ENCODE measurements around the gene CLSTN2.

CLSTN2 gene

GRCh38 chr3:140100479-140100878 lies 165.5 kb downstream of the CLSTN2 start:
- no peak for DNase-seq

DNA sequence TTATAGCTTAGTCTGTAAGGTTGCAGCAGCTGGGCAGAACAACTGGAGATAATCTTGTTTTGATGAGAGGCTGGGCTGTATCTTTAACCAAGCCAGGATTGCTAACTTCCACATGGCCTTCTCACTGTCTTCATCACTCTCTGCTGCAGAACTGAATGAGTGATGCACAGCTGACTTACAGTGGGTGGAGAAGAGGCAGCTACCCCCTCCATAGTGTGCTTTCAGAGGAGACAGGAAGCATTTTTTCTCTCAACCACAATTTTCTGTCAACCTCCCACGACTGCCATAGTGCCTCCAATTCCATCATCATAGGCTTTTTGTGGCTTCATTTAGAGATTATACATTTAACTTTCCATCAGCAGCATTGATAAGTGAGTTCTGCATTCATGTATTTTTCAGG lies 168.2 kb downstream of the CLSTN2 start:
- DNase-seq, result no peak

- no peak for DNase-seq
Measured at GRCh38 chr3:140103986-140104645, 169.1 kb downstream of the CLSTN2 start.

DNA sequence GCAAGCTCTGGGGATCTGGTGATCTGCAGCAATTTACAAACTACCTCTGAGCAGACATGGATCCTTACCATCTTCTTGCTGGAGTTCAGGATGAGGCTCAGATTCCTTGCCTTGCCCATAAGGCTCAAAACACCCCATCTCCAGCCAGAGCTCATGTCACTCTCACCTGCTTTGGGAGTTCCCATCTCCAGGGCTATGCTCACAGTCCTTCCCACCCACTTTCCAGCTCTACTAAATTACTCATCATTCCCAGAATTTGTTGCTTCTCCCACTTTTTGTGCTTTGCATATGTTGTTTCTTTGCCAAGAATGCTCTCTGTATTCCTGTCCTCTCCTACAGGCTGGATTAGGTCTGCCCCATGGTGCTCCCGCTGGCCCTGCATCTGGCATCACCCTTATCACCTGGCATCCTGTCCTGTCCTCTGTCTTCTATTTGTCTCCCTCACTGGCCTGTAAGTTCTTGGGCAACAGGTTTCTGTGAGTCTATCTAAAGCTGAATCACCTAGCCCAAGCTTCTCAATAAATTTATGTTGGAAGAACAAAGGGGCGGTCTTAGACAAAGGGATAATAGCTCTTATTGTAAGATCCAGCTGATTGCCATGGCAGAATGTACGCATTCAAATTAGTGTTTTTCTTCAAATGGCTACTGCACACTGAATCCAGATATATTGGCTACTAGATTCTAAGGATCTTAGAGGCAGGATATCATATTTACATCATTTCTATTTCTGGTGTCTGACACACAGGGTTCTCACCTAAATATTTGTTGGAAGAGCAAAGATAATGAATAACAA lies 179.2 kb downstream of the CLSTN2 start:
- no peak for DNase-seq

GRCh38 chr3:140114789-140115080 lies 179.8 kb downstream of the CLSTN2 start:
- DNase-seq, result no peak

DNA sequence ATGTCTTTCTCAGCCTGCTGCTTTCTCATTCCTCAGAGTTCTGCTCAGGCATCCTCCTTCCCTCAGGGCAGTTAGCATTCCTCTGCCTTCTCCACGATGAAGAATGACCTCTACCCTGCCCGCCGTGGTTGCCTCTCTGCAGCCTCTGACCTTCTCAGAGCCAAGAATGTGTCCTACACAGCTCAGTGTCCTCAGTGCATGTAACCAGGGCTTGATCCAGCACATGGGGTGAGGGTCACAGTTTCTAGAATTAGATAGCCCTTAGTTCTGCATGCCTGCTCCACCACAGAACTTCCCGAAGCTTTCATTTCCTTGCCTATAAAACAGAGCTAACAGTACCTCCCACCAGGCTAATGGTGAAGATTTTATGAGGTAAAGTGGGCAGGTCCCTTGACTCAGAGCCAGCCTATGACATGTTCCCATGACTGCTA lies 182.1 kb downstream of the CLSTN2 start:
- DNase-seq, result peak; percentile 3

DNA sequence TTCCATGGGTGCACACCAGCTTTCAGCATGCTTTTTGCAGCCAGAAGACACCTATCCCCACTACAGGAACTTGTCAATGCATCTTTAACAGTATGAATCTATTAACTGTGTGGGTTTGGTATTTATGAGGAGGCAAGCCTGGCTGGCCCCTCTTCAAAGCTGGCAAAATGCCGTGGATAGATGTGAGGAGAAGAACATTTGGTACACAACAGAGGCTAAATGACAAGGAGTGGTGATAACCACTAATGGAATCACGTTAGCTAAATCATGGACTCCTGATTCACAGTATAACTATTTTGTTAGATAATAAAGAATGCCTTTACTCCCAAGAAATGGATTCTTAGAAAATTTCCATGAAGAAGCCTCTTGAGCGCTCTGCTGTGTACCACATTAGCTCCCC lies 187.2 kb downstream of the CLSTN2 start:
- no peak for DNase-seq

DNA sequence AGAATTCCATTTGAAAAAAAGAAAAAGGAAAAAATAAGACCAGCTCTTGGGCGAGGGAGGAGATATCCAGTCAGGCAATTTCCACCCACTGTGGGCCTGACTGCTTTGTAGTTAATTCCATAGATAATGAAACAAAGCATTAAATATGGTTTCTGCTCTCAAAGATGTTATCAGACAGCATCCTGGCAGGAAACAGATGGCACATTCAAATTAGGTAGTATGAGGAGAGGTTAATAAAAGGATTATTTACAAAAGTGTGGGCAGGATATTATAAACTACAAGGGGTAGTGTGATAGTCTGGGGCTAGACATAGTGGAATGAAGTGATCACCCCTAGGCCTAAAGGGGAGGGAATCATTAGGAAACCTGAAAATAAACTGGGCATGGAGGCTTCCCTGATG lies 193.2 kb downstream of the CLSTN2 start:
- DNase-seq, result no peak

- DNase-seq, result peak; percentile 4
Measured at GRCh38 chr3:140128631-140129030, 193.6 kb downstream of the CLSTN2 start.

DNA sequence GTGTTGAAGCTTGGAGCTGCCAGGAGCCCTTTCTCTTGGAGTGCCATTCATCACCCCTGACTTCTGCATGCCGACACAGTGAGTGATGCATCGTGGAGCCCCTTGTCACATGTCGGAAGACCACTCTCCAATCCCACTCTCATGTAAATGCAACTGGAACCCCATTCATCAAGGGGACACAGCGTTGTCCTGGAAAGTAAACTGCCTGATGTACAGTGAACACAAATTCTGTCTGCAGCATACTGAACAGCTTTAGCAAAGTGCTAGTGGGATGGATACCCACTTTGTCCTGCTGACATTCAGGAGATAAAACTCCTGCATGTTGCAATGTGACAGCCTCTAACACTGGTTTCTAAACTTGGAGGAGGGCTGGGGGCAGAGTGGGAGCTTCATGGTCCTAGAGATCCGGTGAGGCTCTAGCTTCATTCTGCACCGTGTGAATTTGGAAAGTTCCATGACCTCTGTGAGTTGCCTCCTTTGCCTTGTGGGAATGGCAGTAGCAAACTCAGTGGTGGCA lies 194.8 kb downstream of the CLSTN2 start:
- DNase-seq, result no peak

- no peak for DNase-seq
Measured at GRCh38 chr3:140131895-140132294, 196.9 kb downstream of the CLSTN2 start.

GRCh38 chr3:140134231-140134965 lies 199.4 kb downstream of the CLSTN2 start:
- DNase-seq, result no peak

GRCh38 chr3:140135461-140135860 lies 200.5 kb downstream of the CLSTN2 start:
- DNase-seq, result no peak

- no peak for DNase-seq
Measured at GRCh38 chr3:140143367-140144069, 208.5 kb downstream of the CLSTN2 start.

DNA sequence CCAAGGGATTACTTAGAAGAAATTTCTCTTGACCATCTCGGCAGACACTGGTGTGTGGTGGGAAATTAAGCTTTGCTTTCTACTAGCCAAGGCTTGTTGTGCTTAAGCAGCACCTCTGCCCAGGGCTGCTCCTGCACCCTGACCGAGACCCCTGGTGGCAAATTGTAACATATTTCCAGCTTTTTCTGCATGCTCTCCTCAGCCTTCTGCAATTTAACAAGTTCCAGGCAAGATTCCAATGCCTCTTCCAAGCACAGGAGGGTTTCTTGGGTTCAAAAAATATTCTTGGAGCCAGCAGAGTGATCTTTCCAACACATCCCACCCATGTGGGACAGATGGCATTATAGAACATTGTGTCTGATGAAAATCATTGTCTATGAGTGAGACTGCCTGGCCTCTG lies 210.5 kb downstream of the CLSTN2 start:
- DNase-seq, result no peak

DNA sequence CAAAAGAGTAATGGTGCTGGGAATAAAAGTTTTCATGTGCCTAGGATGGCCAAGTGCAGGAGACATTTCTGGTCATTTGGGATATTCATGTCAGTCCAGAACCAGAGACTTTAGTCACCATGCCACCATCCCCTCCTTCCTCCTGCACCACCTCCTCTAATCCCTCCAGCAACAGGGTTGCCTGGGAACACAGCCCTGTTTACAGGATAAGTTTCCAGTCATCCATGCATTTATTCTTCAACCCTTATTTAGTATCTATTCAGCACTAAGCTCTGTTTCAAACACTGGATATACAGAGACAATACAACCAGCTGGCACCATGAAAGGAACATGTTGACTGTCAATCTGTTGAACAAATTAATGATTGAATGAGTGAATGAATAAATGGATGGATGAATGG lies 211.7 kb downstream of the CLSTN2 start:
- no peak for DNase-seq

- no peak for DNase-seq
Measured at GRCh38 chr3:140147965-140148490, 213.0 kb downstream of the CLSTN2 start.

- DNase-seq, result no peak
Measured at GRCh38 chr3:140148824-140149390, 213.9 kb downstream of the CLSTN2 start.

GRCh38 chr3:140151321-140151720 lies 216.3 kb downstream of the CLSTN2 start:
- no peak for DNase-seq

GRCh38 chr3:140152851-140153639 lies 218.1 kb downstream of the CLSTN2 start:
- no peak for DNase-seq

GRCh38 chr3:140153736-140154135 lies 218.8 kb downstream of the CLSTN2 start:
- no peak for DNase-seq

- DNase-seq, result no peak
Measured at GRCh38 chr3:140157161-140157560, 222.2 kb downstream of the CLSTN2 start.
